ENCODE measurements around the gene GPC3.

DNA sequence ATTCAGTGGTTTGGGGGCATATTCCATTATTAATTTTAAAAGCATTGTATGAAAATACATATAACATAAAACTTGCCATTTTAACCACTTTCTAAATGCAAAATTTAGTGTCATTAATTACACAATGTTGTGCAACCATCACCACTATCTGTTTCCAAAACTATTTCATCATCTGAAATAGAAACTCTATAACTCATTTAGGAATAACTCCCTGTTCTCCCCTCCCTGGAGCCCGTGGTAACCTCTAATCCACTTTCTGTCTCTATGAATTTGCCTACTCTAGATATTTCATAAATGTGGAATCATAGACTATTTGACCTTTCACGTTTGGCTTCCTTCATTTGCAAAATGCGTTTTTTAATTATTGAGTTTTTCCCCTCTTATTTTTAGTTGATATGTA, 468.7 kb downstream of the GPC3 start:
- no peak for TF ChIP-seq YY1 (IDR thresholded peaks at IDR 0.05; ENCODE audit: extremely low read depth, insufficient replicate concordance, low read depth, low read length)
- TF ChIP-seq EZH2 (IDR thresholded peaks at IDR 0.05), result no peak
- no peak for TF ChIP-seq EZH2phosphoT487 (IDR thresholded peaks at IDR 0.05; ENCODE audit: borderline replicate concordance)
